AG08396 (cell line): Measurements from ENCODE around the gene GPR132.

Source experiments
- DNase-seq: peaks from one replicate; pipeline ENCODE4 v3.0.0; 2012; ENCODE audit warnings: low spot score, mixed read lengths

Gene GPR132

GRCh38 chr14:105020815-105021655 lies 44.2 kb downstream of the GPR132 start, which contains the start of gene CDCA4:
Gene CDCA4 (minus strand): TSS chr14:105021083. CDS start chr14:105011929, 9,154 bp downstream.
- peak; percentile 100 for DNase-seq

GRCh38 chr14:105019861-105020814 lies 45.1 kb downstream of the GPR132 start:
- peak; percentile 54 for DNase-seq

- DNase-seq, result no peak
Observed at GRCh38 chr14:105018414-105018813, 46.8 kb downstream of the GPR132 start.

GRCh38 chr14:105015905-105016304 lies 49.3 kb downstream of the GPR132 start:
- no peak for DNase-seq

GRCh38 chr14:105015242-105015641 lies 50.0 kb downstream of the GPR132 start:
- DNase-seq, result no peak

- no peak for DNase-seq
Observed at GRCh38 chr14:105014631-105015030, 50.6 kb downstream of the GPR132 start.

GRCh38 chr14:105014032-105014431 lies 51.2 kb downstream of the GPR132 start:
- no peak for DNase-seq

- DNase-seq, result peak; percentile 51
Observed at GRCh38 chr14:105013150-105013785, 52.0 kb downstream of the GPR132 start.

GRCh38 chr14:105012171-105012985 lies 52.9 kb downstream of the GPR132 start:
- no peak for DNase-seq

- no peak for DNase-seq
Observed at GRCh38 chr14:105011312-105011990, 53.8 kb downstream of the GPR132 start.

GRCh38 chr14:105010891-105011291 lies 54.3 kb downstream of the GPR132 start:
- no peak for DNase-seq

GRCh38 chr14:105010106-105010505 lies 55.1 kb downstream of the GPR132 start:
- DNase-seq, result no peak

GRCh38 chr14:105007593-105008264 lies 57.5 kb downstream of the GPR132 start:
- no peak for DNase-seq

GRCh38 chr14:105006831-105007592 lies 58.2 kb downstream of the GPR132 start:
- DNase-seq, result no peak

- no peak for DNase-seq
Observed at GRCh38 chr14:105005929-105006830, 59.0 kb downstream of the GPR132 start.

- no peak for DNase-seq
Observed at GRCh38 chr14:105005329-105005928, 59.8 kb downstream of the GPR132 start.
